RCC 7860 (cell line): ENCODE measurements around the gene RAB11FIP3.

ENCODE experiments used
- DNase-seq: peaks from one replicate; pipeline ENCODE4 v3.0.0-alpha.2; 2015; ENCODE audit warnings: low spot score
- FAIRE-seq: peaks from 2 replicates; lab custom pipeline; 2012; peaks lifted over from hg19 to GRCh38; lab: Jason Lieb, UNC

RAB11FIP3 gene

GRCh38 chr16:528111-529011 lies 102.9 kb downstream of the RAB11FIP3 start:
- peak; percentile 61 for DNase-seq
- FAIRE-seq, result no peak

DNA sequence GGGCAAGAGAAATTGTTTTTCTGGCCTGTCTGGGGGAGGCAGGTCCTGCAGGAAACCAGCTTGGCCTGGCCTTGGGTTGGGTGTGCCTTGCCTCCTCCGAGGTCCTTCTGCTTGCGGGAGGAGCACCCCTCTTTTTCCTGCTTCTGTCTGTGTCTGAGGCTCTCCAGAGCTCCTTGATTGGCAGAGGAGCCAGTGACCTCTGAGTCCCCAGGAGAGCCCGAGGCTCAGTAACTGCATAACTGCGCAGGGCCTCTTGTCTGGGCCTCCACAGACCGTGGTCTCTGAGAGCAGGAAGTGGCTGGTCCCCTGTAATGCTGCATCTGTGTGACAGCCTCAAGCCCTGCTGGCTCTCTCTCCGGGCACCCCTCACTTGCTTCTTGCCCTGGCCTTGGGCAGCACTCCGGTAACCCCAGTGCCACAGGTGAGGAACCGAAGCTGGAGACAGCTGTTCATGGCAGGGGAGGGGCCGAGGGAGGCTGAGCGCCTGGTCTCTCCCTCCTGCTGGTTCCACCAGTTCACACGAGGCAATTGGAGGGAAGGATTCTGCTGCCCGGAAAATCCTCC lies 103.6 kb downstream of the RAB11FIP3 start:
- FAIRE-seq (no peak), DNase-seq (no peak)

- FAIRE-seq (no peak), DNase-seq (no peak)
Measured at GRCh38 chr16:530111-530817, 104.8 kb downstream of the RAB11FIP3 start.

- DNase-seq (no peak), FAIRE-seq (no peak)
Measured at GRCh38 chr16:531494-532125, 106.2 kb downstream of the RAB11FIP3 start.

DNA sequence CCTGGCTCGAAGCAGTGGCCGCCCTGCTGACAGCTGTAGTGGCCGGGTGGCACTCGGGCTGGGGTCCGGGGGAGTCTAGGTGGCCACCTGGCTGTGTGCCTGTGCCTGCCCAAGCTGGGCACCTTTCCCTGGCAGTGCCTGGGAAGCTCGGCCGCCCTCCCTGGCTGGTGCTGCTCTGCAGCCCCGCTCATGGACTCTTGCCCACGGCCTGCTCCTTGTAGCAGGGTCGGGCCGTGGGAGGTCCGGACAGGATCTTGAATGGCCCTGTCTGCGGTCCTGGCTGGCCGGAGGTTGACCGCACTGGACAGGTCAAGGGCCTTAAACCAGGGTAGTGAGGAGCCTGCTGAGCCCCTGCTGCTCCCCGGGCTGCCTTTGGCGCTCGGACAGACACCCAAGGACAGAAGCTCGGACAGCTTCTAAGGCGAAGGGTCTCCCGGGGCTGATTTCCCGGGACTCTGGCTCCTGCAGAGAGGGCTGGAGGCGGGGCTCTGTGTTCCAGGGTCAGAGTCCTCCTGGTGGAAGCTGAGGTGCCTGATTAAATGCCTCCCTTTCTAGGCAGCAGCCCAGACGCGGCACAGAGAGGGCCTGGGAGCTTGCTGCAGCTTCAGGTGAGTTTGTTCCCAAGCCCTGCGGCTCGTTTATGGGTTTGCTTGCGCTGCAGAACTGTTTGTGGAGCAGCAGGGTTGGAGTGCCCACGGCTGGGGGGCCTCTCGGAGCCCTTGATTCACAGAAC lies 108.1 kb downstream of the RAB11FIP3 start:
- DNase-seq (no peak), FAIRE-seq (no peak)

DNA sequence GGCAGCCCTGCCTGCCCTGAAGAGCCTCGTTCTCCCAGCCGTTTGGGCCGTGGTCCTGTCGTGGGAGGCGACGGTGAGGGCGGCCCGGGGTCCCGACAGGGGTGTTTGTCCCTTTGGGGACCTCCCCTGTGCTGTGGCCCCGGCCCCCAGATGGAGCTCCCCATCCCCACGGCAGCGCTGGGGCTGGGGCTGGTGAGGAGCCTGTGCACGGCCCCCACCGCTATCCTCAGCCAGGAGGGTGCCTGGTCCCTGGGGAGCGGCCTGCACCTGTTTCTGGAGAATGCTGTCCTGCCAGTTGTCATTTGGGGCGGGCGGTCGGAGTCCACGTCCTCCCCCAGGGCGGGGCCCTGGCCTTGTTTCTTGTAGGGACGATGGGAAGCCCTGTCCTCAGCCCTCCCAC lies 108.7 kb downstream of the RAB11FIP3 start:
- FAIRE-seq (no peak), DNase-seq (no peak)

DNA sequence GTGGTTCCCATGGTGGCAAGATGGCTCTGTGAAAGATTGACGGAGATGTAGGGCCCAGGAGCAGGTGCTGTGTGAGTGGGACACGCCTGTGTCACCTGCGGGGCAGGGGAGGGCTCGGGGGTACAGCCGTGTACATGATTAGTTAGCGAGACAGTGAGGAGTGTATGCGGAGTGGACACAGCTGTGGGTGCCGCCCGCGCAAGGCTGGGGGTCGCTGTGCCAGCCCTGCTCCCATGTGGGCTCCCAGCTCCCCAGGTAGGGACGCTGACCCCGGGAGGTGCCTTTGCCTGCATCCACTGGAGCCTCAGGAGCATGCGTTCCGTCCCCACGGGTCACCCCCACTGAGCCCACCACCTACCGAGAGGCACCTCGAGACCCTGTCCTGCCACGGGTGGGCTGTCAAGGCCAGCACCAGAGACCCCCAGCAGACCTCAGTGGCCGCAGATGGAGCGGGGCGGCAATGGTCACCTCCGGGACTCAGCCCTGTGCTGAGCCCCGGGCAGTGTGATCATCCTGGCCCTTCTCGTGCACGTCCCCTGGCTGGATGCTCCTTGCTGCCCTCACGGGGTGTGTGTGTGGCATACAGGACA lies 109.5 kb downstream of the RAB11FIP3 start:
- FAIRE-seq (no peak), DNase-seq (no peak)

DNA sequence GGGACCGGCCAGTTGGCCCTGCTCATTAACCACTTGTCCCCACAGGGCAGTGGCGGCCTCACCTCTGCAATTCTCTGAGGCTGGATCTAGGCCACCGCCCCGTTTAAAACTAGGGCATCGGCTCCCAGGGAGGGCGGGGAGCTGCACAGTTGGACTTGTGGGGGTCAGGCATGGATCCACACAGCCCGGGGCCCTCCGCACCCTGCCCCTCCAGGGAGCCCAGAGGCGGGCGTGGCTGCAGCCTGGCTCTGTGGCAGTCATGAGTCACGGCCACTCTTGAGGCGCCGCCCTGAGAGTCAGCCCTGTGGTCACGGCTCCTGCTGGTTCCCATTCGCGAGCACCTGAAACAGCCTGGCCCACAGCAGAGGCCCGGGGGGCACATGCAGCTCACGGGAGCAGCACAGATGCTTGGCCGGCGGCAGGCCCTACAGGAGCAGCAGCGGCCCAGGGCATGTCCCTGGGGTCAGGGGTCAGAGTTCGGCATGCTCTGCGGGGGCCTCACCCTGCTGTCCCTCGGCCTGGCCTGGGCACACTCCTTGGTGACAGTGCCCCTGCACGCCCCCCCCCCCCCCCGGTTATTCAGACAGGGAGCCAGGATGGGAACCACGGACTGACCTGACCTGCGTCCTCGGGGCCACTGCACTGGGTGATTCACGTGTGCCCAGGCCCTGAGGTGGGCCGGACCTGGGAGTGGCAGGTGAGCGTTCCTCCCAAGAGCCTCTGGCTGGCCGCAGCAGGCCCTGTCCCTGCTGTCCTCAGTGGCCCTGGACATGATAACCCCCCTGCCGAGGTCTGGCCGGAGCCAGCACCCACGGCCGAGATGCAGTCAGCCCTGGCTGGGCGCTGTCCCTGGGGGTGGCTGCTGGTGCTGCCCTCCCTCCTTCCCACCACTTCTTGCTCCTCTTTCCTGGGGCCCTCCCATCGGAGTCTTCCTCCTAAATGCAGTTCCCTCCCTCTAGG lies 110.3 kb downstream of the RAB11FIP3 start:
- peak; percentile 80 for DNase-seq

GRCh38 chr16:536746-537145 lies 111.3 kb downstream of the RAB11FIP3 start:
- DNase-seq (no peak), FAIRE-seq (no peak)

More for the DNA sequence above, 110.3 kb downstream of the RAB11FIP3 start:
- peak; percentile 81 for FAIRE-seq

- DNase-seq (no peak), FAIRE-seq (no peak)
Measured at GRCh38 chr16:537415-538335, 112.2 kb downstream of the RAB11FIP3 start.

DNA sequence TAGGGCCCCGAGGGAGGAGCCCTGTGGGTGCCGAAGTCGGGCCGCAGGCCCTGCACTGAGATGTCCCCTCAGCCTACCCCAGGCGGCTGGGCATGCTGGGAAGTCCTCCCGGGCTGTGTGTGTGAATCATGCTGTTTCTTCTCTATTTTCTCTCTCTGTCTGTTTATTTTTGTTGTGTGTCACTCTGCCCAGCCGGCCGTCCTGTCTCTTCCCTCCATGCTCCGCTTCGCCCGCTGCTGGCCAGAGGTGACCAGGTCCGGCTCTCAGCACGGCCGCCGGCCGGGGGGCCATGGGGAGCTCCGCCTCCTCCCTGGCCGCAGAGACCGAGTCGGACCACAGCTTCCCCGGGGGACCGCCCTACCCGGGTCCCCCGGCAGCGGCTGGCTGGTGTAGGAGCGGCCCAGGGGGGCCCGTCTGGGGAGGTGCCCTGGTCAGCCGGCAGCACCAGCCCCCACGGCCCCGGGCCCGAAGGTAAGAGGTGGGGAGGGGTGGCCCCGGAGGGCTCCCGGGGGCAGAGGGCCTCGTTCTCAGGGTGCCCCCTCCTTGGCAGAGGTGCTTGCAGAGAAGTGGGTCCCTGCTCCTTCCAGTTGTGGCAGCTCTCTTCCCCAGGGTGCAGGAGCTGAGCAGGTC lies 114.6 kb downstream of the RAB11FIP3 start:
- DNase-seq (no peak), FAIRE-seq (no peak)

DNA sequence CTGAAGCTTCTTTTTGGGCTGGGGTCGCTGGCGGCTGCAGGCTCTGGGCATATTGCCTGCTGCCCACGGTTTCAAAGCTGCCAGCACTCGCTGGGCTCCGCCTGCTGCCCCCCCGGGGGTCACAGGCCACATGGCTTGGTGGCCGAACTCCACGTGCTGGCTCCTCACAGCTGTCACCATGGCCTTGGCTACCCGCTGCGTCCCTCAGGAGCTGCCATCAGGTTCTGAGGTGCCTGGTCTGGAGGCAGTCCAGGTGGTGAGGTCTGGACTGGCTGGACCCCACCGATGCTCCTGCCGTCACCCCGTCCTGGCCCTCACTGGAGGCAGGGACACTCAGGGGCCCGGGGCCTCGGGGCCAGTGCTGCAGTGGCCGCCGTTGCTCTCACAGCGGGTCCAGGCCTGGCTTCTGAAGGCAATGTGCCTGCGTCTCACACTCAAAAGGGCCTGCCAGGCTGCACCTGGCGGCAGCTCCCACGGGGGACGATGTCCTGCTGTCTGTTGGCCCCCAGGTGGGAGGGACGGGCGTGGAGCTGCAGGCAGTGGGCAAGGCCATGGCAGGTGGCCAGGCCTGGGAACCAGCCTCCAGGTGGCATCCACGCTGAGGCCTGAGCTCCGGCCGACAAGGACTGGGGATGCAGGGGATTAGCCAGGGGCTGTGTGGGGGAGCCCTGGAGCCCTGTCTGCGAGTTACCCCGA lies 115.3 kb downstream of the RAB11FIP3 start:
- no peak for DNase-seq
- FAIRE-seq, result no peak

- DNase-seq, result no peak
Measured at GRCh38 chr16:543301-544164, 118.1 kb downstream of the RAB11FIP3 start.

DNA sequence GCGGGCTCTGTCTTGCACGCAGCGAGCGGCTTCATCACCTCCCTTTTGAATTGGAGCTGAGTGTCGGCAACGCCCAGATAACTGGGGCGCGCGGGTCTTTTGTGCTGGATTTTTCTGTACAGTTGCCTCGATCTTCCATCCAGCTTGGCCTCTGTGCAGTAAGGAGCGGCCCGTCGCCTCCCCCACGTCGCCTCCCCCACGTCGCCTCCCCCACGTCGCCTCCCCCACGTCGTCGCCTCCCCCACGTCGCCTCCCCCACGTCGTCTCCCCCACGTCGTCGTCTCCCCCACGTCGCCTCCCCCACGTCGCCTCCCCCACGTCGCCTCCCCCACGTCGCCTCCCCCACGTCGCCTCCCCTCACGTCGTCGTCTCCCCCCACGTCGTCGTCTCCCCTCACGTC lies 119.1 kb downstream of the RAB11FIP3 start:
- DNase-seq (no peak), FAIRE-seq (no peak)

More at GRCh38 chr16:543301-544164, 118.1 kb downstream of the RAB11FIP3 start:
- no peak for FAIRE-seq

GRCh38 chr16:546909-547770 lies 121.7 kb downstream of the RAB11FIP3 start:
- FAIRE-seq, result no peak
- DNase-seq, result no peak
